HepG2 (cell line): ENCODE measurements around the gene ATP9A. TPM values are rescaled to one million over a fixed set of nuclear protein-coding genes. Genes with fewer than 3 reads are reported as not detected.
A peak's percentile ranks its signal among the peaks of the same experiment; 100 is the strongest.

Experiments
- ATAC-seq: fragments of 200-7000 bp; cut with Tn5 transposase; 3 replicates; pipeline ENCODE4 v1.9.1; 2020; ENCODE audit warnings: mild to moderate bottlenecking, moderate library complexity
- BruUV-seq: library from RNA; stranded (reverse); fragments of 400-500 nt; replicated peaks from 2 replicates; lab custom pipeline; 2021; lab: Mats Ljungman, UMichigan
- CTCF ChIA-PET: fragments of 300-600 bp; formaldehyde crosslinking; extraction: SDS; loops from one replicate; lab custom pipeline; 2021; ENCODE audit warnings: low total read pairs, inconsistent platforms, low intra/inter-chr PET ratio; lab: Yijun Ruan, JAX
- POLR2A ChIA-PET: fragments of 350-600 bp; sonication (Branson Sonifier 250); formaldehyde crosslinking; loops from one replicate; lab custom pipeline; 2020; ENCODE audit warnings: antibody characterized with exemption, inconsistent platforms; lab: Yijun Ruan, JAX
- DNase-seq: peaks from one replicate; pipeline ENCODE4 v3.0.0-alpha.2; 2015; ENCODE audit warnings: low spot score
- FAIRE-seq: peaks from 3 replicates; lab custom pipeline; 2011; peaks lifted over from hg19 to GRCh38; lab: Jason Lieb, UNC
- H2AFZ ChIP-seq: one replicate; pipeline ENCODE4 v1.6.1; 2011; ENCODE audit warnings: low read length, inconsistent platforms
- H3K27ac ChIP-seq: fragments of 300-600 bp; 3 replicates; pipeline ENCODE4 v1.8.0; 2011; ENCODE audit warnings: mixed run types, mild to moderate bottlenecking, mixed read lengths, low read length, inconsistent platforms; ENCODE audit not compliant: insufficient read depth; ENCODE audit errors: extremely low read length
- H3K27me3 ChIP-seq, 2 experiments: fragments of 200-600 bp in 1 of 2; 2 replicates in 1 of 2; 3 replicates in 1 of 2; pipeline versions ENCODE4 v1.6.0 to v1.8.0; 2011; ENCODE audit warnings: low read length in 2 of 2, mild to moderate bottlenecking in 2 of 2, moderate library complexity in 2 of 2, inconsistent platforms in 1 of 2; ENCODE audit not compliant: insufficient read depth in 2 of 2, control insufficient read depth in 1 of 2
- H3K36me3 ChIP-seq, 2 experiments: fragments of 200-600 bp in 1 of 2; replicated peaks in 1 of 2; 2 replicates in 1 of 2; 3 replicates in 1 of 2; pipeline versions ENCODE4 v1.5.1 to v1.8.0; 2011; ENCODE audit warnings: low read length in 2 of 2, inconsistent platforms in 1 of 2; ENCODE audit not compliant: insufficient read depth in 2 of 2, control insufficient read depth in 1 of 2
- H3K4me1 ChIP-seq: 2 replicates; pipeline ENCODE4 v1.5.1; 2012; ENCODE audit warnings: low read length, inconsistent platforms; ENCODE audit not compliant: insufficient read depth
- H3K4me2 ChIP-seq: 2 replicates; pipeline ENCODE4 v1.6.0; 2011; ENCODE audit warnings: low read depth, low read length, inconsistent platforms
- H3K4me3 ChIP-seq, 3 experiments: fragments of 200-600 bp in 1 of 3; sonication (generic), shearing (Covaris generic) in 1 of 3; replicated peaks in 1 of 3; 2 replicates each; pipeline ENCODE4 v1.5.1; 2011 to 2016; ENCODE audit warnings: low read length in 3 of 3, inconsistent platforms in 2 of 3, low read depth in 2 of 3, mild to moderate bottlenecking in 2 of 3, control low read depth in 1 of 3, mixed read lengths in 1 of 3; ENCODE audit not compliant: insufficient read depth in 1 of 3
- H3K79me2 ChIP-seq: one replicate; pipeline ENCODE4 v1.6.1; 2011; ENCODE audit warnings: low read length, inconsistent platforms; ENCODE audit not compliant: insufficient read depth
- H3K9ac ChIP-seq: 2 replicates; pipeline ENCODE4 v1.6.0; 2011; ENCODE audit warnings: mild to moderate bottlenecking, low read depth, low read length, inconsistent platforms; ENCODE audit not compliant: insufficient read depth
- H3K9me3 ChIP-seq: 2 replicates; pipeline ENCODE4 v1.5.1; 2012; ENCODE audit warnings: mild to moderate bottlenecking, low read length
- H4K20me1 ChIP-seq: 2 replicates; pipeline ENCODE4 v1.6.0; 2011; ENCODE audit warnings: inconsistent platforms, mild to moderate bottlenecking, low read length, moderate library complexity; ENCODE audit not compliant: insufficient read depth
- BATF2 ChIP-seq: sonication (generic); formaldehyde crosslinking; IDR thresholded peaks from 2 replicates; pipeline ENCODE4 v1.8.0; 2022; ENCODE audit warnings: mild to moderate bottlenecking, missing genetic modification reagents, moderate library complexity
- CCDC6 ChIP-seq: sonication (generic); formaldehyde crosslinking; IDR thresholded peaks from 2 replicates; pipeline ENCODE4 v1.8.1; 2022; ENCODE audit warnings: mild to moderate bottlenecking, missing genetic modification reagents, moderate library complexity
- CEBPG ChIP-seq: IDR thresholded peaks from 2 replicates; pipeline ENCODE4 v1.6.1; 2016
- CEBPZ ChIP-seq: IDR thresholded peaks from 2 replicates; pipeline ENCODE4 v1.6.1; 2012; ENCODE audit warnings: low read length, improper control_type of control experiment
- CREB1 ChIP-seq, 2 experiments: fragments of 450-650 bp in 1 of 2; IDR thresholded peaks; 2 replicates each; pipeline ENCODE4 v1.6.1; 2016 to 2017; ENCODE audit warnings: control low read depth in 1 of 2, mild to moderate bottlenecking in 1 of 2, missing compliant biosample characterization in 1 of 2, missing genetic modification characterization in 1 of 2
- HDAC1 ChIP-seq: sonication (generic); formaldehyde crosslinking; IDR thresholded peaks from 2 replicates; pipeline ENCODE4 v1.5.1; 2020; ENCODE audit warnings: mild to moderate bottlenecking, missing genetic modification reagents
- IRF9 ChIP-seq: sonication (generic); formaldehyde crosslinking; IDR thresholded peaks from 2 replicates; pipeline ENCODE4 v1.8.0; 2022; ENCODE audit warnings: missing genetic modification reagents, mild to moderate bottlenecking, borderline replicate concordance
- ZNF513 ChIP-seq: sonication (generic); formaldehyde crosslinking; conservative IDR thresholded peaks from 2 replicates; pipeline ENCODE4 v1.5.0; 2020; ENCODE audit warnings: missing genetic modification reagents
- ZNF672 ChIP-seq: sonication (generic); formaldehyde crosslinking; IDR thresholded peaks from 2 replicates; pipeline ENCODE4 v1.8.1; 2022; ENCODE audit warnings: missing genetic modification reagents
- ZNF747 ChIP-seq: sonication (generic); formaldehyde crosslinking; IDR thresholded peaks from 2 replicates; pipeline ENCODE4 v1.8.1; 2023; ENCODE audit warnings: missing genetic modification reagents, mild to moderate bottlenecking, borderline replicate concordance
- ZNF850 ChIP-seq: sonication (generic); formaldehyde crosslinking; conservative IDR thresholded peaks from 2 replicates; pipeline ENCODE4 v1.9.0; 2021; ENCODE audit warnings: mild to moderate bottlenecking, missing genetic modification reagents
- WGBS: methylation state at CpG from one replicate; pipeline ENCODE4 v1.1.6; 2017; ENCODE audit warnings: low lambda C conversion rate; 5-methylcytosine and 5-hydroxymethylcytosine counted together
- in situ Hi-C: cut with HindIII; loops from 2 replicates; pipeline ENCODE4 v1.10.0; 2017; ENCODE audit warnings: low pct_unique_long_range_greater_than_20kb; ENCODE audit not compliant: extremely low pct_ligation_motif_present
- intact Hi-C: fragments of 100-400 bp; cut with micrococcal nuclease; formaldehyde crosslinking; loops from one replicate; pipeline ENCODE4 v1.10.0; 2022; ENCODE audit not compliant: unreplicated experiment
- polyA plus RNA-seq, 8 experiments: library from polyadenylated mRNA; depleted of rRNA in 3 of 8; stranded (reverse) in 7 of 8; unstranded in 1 of 8; fragments of >200 nt; fragmentation: Illumina TruSeq in 4 of 8; extraction: Trizol in 4 of 8; gene quantifications; 2 replicates each; pipeline versions ENCODE4 v1.2.1 to v1.2.3, GENCODE V29; 2011 to 2016; ENCODE audit warnings: low read depth in 4 of 8, missing spikeins in 1 of 8, mixed read lengths in 1 of 8; ENCODE audit not compliant: insufficient read depth in 1 of 8
- total RNA-seq, 5 experiments: library from RNA; depleted of rRNA; stranded (reverse); fragments of >200 nt; fragmentation: Illumina TruSeq; extraction: Trizol; gene quantifications; 2 replicates each; pipeline ENCODE4 v1.2.3, GENCODE V29; 2016; ENCODE audit warnings: low read depth in 1 of 5

Gene ATP9A
- total and polyA plus RNA-seq, 2 of the 13 experiments (the other 11 are each of a cell fraction or from before 2014, with no cell fraction given), result 11.8 to 18.5 TPM

GRCh38 chr20:51768759-51769517, 748 bp upstream of the ATP9A start:
- intact Hi-C loops (no loop called here), in situ Hi-C loops (no loop called here)
- DNase-seq (no peak), ATAC-seq (peak; percentile 5; the same call in 2 of the 3 replicates), FAIRE-seq (no peak)
- H3K27ac ChIP-seq, result no peak overlapping the region
- ChIA-PET POLR2A (interaction anchor here (1.2 kb wide), 1 partner anchor 12 kb away, joined by 3 read pairs; no protein-coding TSS in a partner anchor), CTCF (interaction anchor here (1.6 kb wide), 1 partner anchor 13 kb away, joined by 3 read pairs; no protein-coding TSS in a partner anchor)
- peaks cover 0 to 12% of the 10 kb centered on the region in 2 experiments; a peak in 2 of 5 replicates for H3K27me3 ChIP-seq
- H3K9ac ChIP-seq, result peak overlapping the region; percentile 59; the same call in 1 of the 2 replicates
- H3K79me2 ChIP-seq, result peaks cover 10% of the 10 kb centered on the region
- 15% methylated on average over 15 of the region's 16 CpGs for WGBS
- BruUV-seq, result no TSS peak
- no peaks in the 10 kb centered on the region for H3K9me3 ChIP-seq
- H3K4me1 ChIP-seq, result peaks cover 27% of the 10 kb centered on the region
- no peak overlapping the region for H2AFZ ChIP-seq
- H3K4me3 ChIP-seq, result peak overlapping the region; percentile 44 to 71 (median 55); a peak in 5 of 6 replicates
- peak overlapping the region; percentile 99 for H3K4me2 ChIP-seq
- H4K20me1 ChIP-seq, result no peaks in the 10 kb centered on the region
- no peaks in the 10 kb centered on the region for H3K36me3 ChIP-seq
- TF ChIP-seq HDAC1 (CRISPR knock-in tag) (peak; percentile 34; the same call in 1 of the 2 replicates), CREB1 (IDR thresholded peaks at IDR 0.05) (peak; percentile 32; the same call in 1 of the 2 replicates), CREB1 (CRISPR knock-in tag; IDR thresholded peaks at IDR 0.05) (no peak), CCDC6 (CRISPR knock-in tag) (no peak), ZNF850 (CRISPR knock-in tag) (no peak), ZNF672 (CRISPR knock-in tag) (0 out of 2 replicates have a peak, but pooled peaks have one; percentile 62), CEBPZ (no peak), CEBPG (CRISPR knock-in tag) (0 out of 2 replicates have a peak, but pooled peaks have one; percentile 13), ZNF513 (no peak), ZNF747 (no peak), IRF9 (CRISPR knock-in tag) (peak; percentile 76; the same call in 1 of the 2 replicates), BATF2 (0 out of 2 replicates have a peak, but pooled peaks have one; percentile 54)
